ENCODE measurements around the gene SRRM1.
"Not testable (repeated sequence)": the region's sequence is repeated elsewhere in the genome, so short reads cannot be mapped to it uniquely, and the experiment has no call there.

GRCh38 chr1:24672686-24673085, 29.6 kb downstream of the SRRM1 start:
- TF ChIP-seq, protein P1, sequence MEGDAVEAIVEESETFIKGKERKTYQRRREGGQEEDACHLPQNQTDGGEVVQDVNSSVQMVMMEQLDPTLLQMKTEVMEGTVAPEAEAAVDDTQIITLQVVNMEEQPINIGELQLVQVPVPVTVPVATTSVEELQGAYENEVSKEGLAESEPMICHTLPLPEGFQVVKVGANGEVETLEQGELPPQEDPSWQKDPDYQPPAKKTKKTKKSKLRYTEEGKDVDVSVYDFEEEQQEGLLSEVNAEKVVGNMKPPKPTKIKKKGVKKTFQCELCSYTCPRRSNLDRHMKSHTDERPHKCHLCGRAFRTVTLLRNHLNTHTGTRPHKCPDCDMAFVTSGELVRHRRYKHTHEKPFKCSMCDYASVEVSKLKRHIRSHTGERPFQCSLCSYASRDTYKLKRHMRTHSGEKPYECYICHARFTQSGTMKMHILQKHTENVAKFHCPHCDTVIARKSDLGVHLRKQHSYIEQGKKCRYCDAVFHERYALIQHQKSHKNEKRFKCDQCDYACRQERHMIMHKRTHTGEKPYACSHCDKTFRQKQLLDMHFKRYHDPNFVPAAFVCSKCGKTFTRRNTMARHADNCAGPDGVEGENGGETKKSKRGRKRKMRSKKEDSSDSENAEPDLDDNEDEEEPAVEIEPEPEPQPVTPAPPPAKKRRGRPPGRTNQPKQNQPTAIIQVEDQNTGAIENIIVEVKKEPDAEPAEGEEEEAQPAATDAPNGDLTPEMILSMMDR (IDR thresholded peaks at IDR 0.05): not testable (repeated sequence)
- TF ChIP-seq POLR2AphosphoS5, TCF7L2 (IDR thresholded peaks at IDR 0.05; ENCODE audit: low read depth, low read length): not testable (repeated sequence)
- TF ChIP-seq, protein P2, sequence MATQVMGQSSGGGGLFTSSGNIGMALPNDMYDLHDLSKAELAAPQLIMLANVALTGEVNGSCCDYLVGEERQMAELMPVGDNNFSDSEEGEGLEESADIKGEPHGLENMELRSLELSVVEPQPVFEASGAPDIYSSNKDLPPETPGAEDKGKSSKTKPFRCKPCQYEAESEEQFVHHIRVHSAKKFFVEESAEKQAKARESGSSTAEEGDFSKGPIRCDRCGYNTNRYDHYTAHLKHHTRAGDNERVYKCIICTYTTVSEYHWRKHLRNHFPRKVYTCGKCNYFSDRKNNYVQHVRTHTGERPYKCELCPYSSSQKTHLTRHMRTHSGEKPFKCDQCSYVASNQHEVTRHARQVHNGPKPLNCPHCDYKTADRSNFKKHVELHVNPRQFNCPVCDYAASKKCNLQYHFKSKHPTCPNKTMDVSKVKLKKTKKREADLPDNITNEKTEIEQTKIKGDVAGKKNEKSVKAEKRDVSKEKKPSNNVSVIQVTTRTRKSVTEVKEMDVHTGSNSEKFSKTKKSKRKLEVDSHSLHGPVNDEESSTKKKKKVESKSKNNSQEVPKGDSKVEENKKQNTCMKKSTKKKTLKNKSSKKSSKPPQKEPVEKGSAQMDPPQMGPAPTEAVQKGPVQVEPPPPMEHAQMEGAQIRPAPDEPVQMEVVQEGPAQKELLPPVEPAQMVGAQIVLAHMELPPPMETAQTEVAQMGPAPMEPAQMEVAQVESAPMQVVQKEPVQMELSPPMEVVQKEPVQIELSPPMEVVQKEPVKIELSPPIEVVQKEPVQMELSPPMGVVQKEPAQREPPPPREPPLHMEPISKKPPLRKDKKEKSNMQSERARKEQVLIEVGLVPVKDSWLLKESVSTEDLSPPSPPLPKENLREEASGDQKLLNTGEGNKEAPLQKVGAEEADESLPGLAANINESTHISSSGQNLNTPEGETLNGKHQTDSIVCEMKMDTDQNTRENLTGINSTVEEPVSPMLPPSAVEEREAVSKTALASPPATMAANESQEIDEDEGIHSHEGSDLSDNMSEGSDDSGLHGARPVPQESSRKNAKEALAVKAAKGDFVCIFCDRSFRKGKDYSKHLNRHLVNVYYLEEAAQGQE (IDR thresholded peaks at IDR 0.05; ENCODE audit: insufficient read depth in 1 of 2, low read depth in 2 of 2, low read length in 1 of 2): not testable (repeated sequence)
